Lower leg skin (tissue), 3 donors: ENCODE measurements around the gene POLE2.

ENCODE experiments used
- CTCF ChIP-seq, 3 donors: fragments of 450-650 bp; IDR thresholded peaks; one replicate each; pipeline ENCODE4 v1.5.1; 2016; ENCODE audit warnings: antibody characterized with exemption in 3 of 3, mild to moderate bottlenecking in 3 of 3, moderate library complexity in 2 of 3
- POLR2A ChIP-seq, 2 donors: fragments of 450-650 bp; IDR thresholded peaks; one replicate each; pipeline ENCODE4 v1.6.1; 2016 to 2017; ENCODE audit warnings: antibody characterized with exemption in 2 of 2, mild to moderate bottlenecking in 1 of 2, moderate library complexity in 1 of 2

GRCh38 chr14:49623387-49623786 lies 64.6 kb downstream of the POLE2 start:
- TF ChIP-seq POLR2A (IDR thresholded peaks at IDR 0.05) (no peak), CTCF (IDR thresholded peaks at IDR 0.05) (no peak)
